Measurements from ENCODE around the gene CHIT1. TPM values are rescaled to one million over a fixed set of nuclear protein-coding genes. Genes with fewer than 3 reads are reported as not detected.

Gene CHIT1
- total and polyA plus RNA-seq, 4 donors, result 0.89 to 4.9 (median 2.0) TPM

- no peak for ATAC-seq (ENCODE audit: insufficient read depth, low FRiP score)
- Histone ChIP-seq H3K36me3 (ENCODE audit: control insufficient read depth in 4 of 4, insufficient read depth in 4 of 4, low read length in 4 of 4) (no peaks in the 10 kb centered on the region), H3K9me3 (ENCODE audit: control insufficient read depth in 4 of 4, insufficient read depth in 3 of 4, low read length in 3 of 4) (no peaks in the 10 kb centered on the region), H3K4me1 (ENCODE audit: control insufficient read depth in 5 of 5, insufficient read depth in 5 of 5, low read length in 5 of 5) (peaks cover 0 to 11% (median 5%) of the 10 kb centered on the region in 5 donors), H3K27me3 (ENCODE audit: control insufficient read depth in 3 of 3, insufficient read depth in 3 of 3, low read length in 2 of 3) (peaks cover 0 to 13% (median 4%) of the 10 kb centered on the region in 3 donors), H3K9ac (ENCODE audit: insufficient read depth in 1 of 2, low read length in 2 of 2) (no peak overlapping the region), H3K4me3 (no peak overlapping the region), H3K27ac (ENCODE audit: low read depth in 1 of 2, low read length in 1 of 2) (no peak overlapping the region)
- no peak for TF ChIP-seq CTCF (IDR thresholded peaks at IDR 0.05; ENCODE audit: control extremely low read depth, extremely low read depth)
- 75 to 79% methylated on average over 5 of the region's 5 CpGs for WGBS, 2 donors
- DNase-seq, result no peak
Measured at GRCh38 chr1:203206129-203206687, 23.3 kb downstream of the CHIT1 start.

- Histone ChIP-seq H3K9me3 (ENCODE audit: control insufficient read depth in 4 of 4, insufficient read depth in 3 of 4, low read length in 3 of 4) (no peaks in the 10 kb centered on the region), H3K9ac (ENCODE audit: insufficient read depth in 1 of 2, low read length in 2 of 2) (no peak overlapping the region), H3K27me3 (ENCODE audit: control insufficient read depth in 3 of 3, insufficient read depth in 3 of 3, low read length in 2 of 3) (peaks cover 0 to 13% (median 0%) of the 10 kb centered on the region in 3 donors), H3K4me1 (ENCODE audit: control insufficient read depth in 5 of 5, insufficient read depth in 5 of 5, low read length in 5 of 5) (peaks cover 0 to 24% (median 7%) of the 10 kb centered on the region in 5 donors), H3K36me3 (ENCODE audit: control insufficient read depth in 4 of 4, insufficient read depth in 4 of 4, low read length in 4 of 4) (no peaks in the 10 kb centered on the region), H3K27ac (ENCODE audit: low read depth in 1 of 2, low read length in 1 of 2) (no peak overlapping the region), H3K4me3 (no peak overlapping the region)
- WGBS, 2 donors, result 90 to 91% methylated on average over 2 of the region's 2 CpGs
- DNase-seq, result no peak
- no peak for ATAC-seq (ENCODE audit: insufficient read depth, low FRiP score)
- no peak for TF ChIP-seq CTCF (IDR thresholded peaks at IDR 0.05; ENCODE audit: control extremely low read depth, extremely low read depth)
Measured at GRCh38 chr1:203204756-203205155, 24.7 kb downstream of the CHIT1 start.

DNA sequence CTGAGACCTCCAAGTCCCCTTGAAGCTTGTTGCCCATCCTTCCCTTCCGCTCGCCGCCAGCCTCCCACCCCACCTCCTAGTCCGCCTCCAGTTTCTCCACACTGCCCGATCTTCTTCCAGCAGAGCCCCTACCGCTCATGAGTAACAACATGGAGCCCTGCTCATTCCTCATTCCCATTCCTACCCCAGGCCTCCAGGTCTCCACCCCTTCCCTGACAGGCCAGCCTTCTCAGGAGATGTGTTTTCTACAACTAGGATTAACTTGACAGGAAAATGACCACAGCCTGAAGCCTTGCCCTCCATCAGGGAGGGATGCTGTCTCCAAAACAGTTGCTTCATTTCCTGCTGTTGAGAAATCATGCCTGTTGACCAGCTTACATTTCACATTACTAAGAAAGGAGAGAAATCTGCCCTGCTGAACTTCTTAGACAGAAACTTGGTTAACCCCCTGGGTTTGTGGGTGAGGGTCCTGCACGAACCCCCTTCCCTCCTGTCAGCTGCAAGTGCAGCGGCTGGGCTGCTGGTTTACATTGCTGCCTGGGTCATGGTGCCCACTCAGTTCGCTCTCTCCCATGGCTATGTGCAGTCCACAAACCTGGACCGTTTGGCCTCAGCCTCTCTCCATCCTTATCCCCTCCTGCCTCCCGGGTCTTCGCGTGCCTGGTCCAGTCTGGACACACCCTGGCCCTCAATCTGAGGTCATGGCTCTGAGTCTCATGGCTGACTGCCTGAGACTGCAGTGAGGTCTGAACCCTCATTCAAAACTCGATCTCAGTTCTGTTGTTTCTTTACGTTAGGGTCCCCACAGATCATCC is 26.8 kb downstream of the CHIT1 start:
- peaks cover 0 to 10% (median 0%) of the 10 kb centered on the region in 3 donors for H3K27me3 ChIP-seq (ENCODE audit: control insufficient read depth in 3 of 3, insufficient read depth in 3 of 3, low read length in 2 of 3)
- H3K27ac ChIP-seq (ENCODE audit: low read depth in 1 of 2, low read length in 1 of 2), result peak overlapping the region; percentile 30 to 80
- H3K4me3 ChIP-seq, result no peak overlapping the region
- no peak overlapping the region for H3K9ac ChIP-seq (ENCODE audit: insufficient read depth in 1 of 2, low read length in 2 of 2)
- ATAC-seq (ENCODE audit: insufficient read depth, low FRiP score) (peak; percentile 68), DNase-seq (peak; percentile 56 to 95 (median 85))
- H3K36me3 ChIP-seq (ENCODE audit: control insufficient read depth in 4 of 4, insufficient read depth in 4 of 4, low read length in 4 of 4), result no peaks in the 10 kb centered on the region
- peaks cover 0 to 33% (median 9%) of the 10 kb centered on the region in 5 donors for H3K4me1 ChIP-seq (ENCODE audit: control insufficient read depth in 5 of 5, insufficient read depth in 5 of 5, low read length in 5 of 5)
- 50 to 76% methylated on average over 15 of the region's 15 CpGs for WGBS, 2 donors
- no peaks in the 10 kb centered on the region for H3K9me3 ChIP-seq (ENCODE audit: control insufficient read depth in 4 of 4, insufficient read depth in 3 of 4, low read length in 3 of 4)
- no peak for TF ChIP-seq CTCF (IDR thresholded peaks at IDR 0.05; ENCODE audit: control extremely low read depth, extremely low read depth)
